Neural progenitor cell (in vitro differentiated cells): Measurements from ENCODE around the gene TRMT2B. TPM values are rescaled to one million over a fixed set of nuclear protein-coding genes. Genes with fewer than 3 reads are reported as not detected.

Experiments
- DNase-seq: peaks from one replicate; pipeline ENCODE4 v3.0.0-alpha.2; 2016; ENCODE audit warnings: low spot score
- H2AFZ ChIP-seq: fragments of 200-600 bp; sonication (generic); replicated peaks from 2 replicates; pipeline ENCODE4 v1.6.1; 2016; ENCODE audit warnings: antibody characterized with exemption
- H3F3A ChIP-seq: fragments of 200-600 bp; sonication (generic); 2 replicates; pipeline ENCODE4 v1.6.1; 2016; ENCODE audit warnings: antibody characterized with exemption, low read depth
- H3K27ac ChIP-seq: fragments of 200-600 bp; sonication (generic); 2 replicates; pipeline ENCODE4 v1.5.1; 2016; ENCODE audit warnings: mild to moderate bottlenecking
- H3K27me3 ChIP-seq: fragments of 200-600 bp; sonication (generic); 2 replicates; pipeline ENCODE4 v1.6.1; 2016; ENCODE audit warnings: mild to moderate bottlenecking, moderate library complexity
- H3K36me3 ChIP-seq: fragments of 200-600 bp; sonication (generic); 2 replicates; pipeline ENCODE4 v1.5.1; 2016
- H3K4me1 ChIP-seq: fragments of 200-600 bp; sonication (generic); 2 replicates; pipeline ENCODE4 v1.6.1; 2016; ENCODE audit warnings: mixed run types
- H3K4me2 ChIP-seq: fragments of 200-600 bp; sonication (generic); 2 replicates; pipeline ENCODE4 v1.6.1; 2016
- H3K4me3 ChIP-seq: fragments of 200-600 bp; sonication (generic); 2 replicates; pipeline ENCODE4 v1.5.1; 2016
- H3K79me2 ChIP-seq: fragments of 200-600 bp; sonication (generic); 2 replicates; pipeline ENCODE4 v1.6.1; 2016; ENCODE audit warnings: low read depth
- H3K9ac ChIP-seq: fragments of 200-600 bp; sonication (generic); 2 replicates; pipeline ENCODE4 v1.6.1; 2016
- H3K9me3 ChIP-seq: fragments of 200-600 bp; sonication (generic); 2 replicates; pipeline ENCODE4 v1.5.1; 2016; ENCODE audit warnings: low read depth
- H4K20me1 ChIP-seq: fragments of 200-600 bp; sonication (generic); 2 replicates; pipeline ENCODE4 v1.6.1; 2016; ENCODE audit warnings: low read depth
- H3K27ac Mint-ChIP-seq: 3 replicates; pipeline ENCODE4 v1.8.0; 2021; ENCODE audit warnings: mixed read lengths
- H3K27me3 Mint-ChIP-seq: 2 replicates; pipeline ENCODE4 v1.8.0; 2022; ENCODE audit warnings: low read depth, mild to moderate bottlenecking, inconsistent platforms, moderate library complexity, mixed read lengths; ENCODE audit not compliant: insufficient read depth
- H3K36me3 Mint-ChIP-seq: 3 replicates; pipeline ENCODE4 v1.8.0; 2021; ENCODE audit warnings: mixed read lengths
- H3K4me1 Mint-ChIP-seq: 3 replicates; pipeline ENCODE4 v1.8.0; 2021; ENCODE audit warnings: mixed read lengths
- H3K4me3 Mint-ChIP-seq: 3 replicates; pipeline ENCODE4 v1.8.0; 2021; ENCODE audit warnings: mild to moderate bottlenecking, moderate library complexity, mixed read lengths
- H3K9me3 Mint-ChIP-seq: 3 replicates; pipeline ENCODE4 v1.8.0; 2020; ENCODE audit warnings: mixed read lengths
- CTCF ChIP-seq: fragments of 200-600 bp; sonication (generic); IDR thresholded peaks from 2 replicates; pipeline ENCODE4 v1.5.1; 2017; ENCODE audit warnings: antibody characterized with exemption, mild to moderate bottlenecking
- EZH2 ChIP-seq: fragments of 200-600 bp; sonication (generic); IDR thresholded peaks from 2 replicates; pipeline ENCODE4 v1.6.1; 2017; ENCODE audit warnings: antibody characterized with exemption, mild to moderate bottlenecking, moderate library complexity
- EZH2phosphoT487 ChIP-seq: fragments of 200-600 bp; sonication (generic); IDR thresholded peaks from 2 replicates; pipeline ENCODE4 v1.6.1; 2017; ENCODE audit warnings: antibody characterized with exemption
- total RNA-seq: library from RNA; depleted of rRNA; stranded (reverse); fragments of >200 nt; gene quantifications from 2 replicates; pipeline ENCODE4 v1.2.3, GENCODE V29; 2015; ENCODE audit warnings: low replicate concordance

TRMT2B gene
- total RNA-seq, 1 donor from 2014 or later: 11.5 TPM

GRCh38 chrX:100995469-100995868 lies 56.4 kb downstream of the TRMT2B start:
- H3F3A ChIP-seq: no peaks in the 10 kb centered on the region
- Mint-ChIP-seq H3K36me3 (peaks cover 2% of the 10 kb centered on the region), H3K4me1 (no peaks in the 10 kb centered on the region), H3K9me3 (no peaks in the 10 kb centered on the region), H3K4me3 (no peak overlapping the region), H3K27me3 (no peaks in the 10 kb centered on the region), H3K27ac (no peak overlapping the region)
- no peak overlapping the region for H3K27ac ChIP-seq
- no peaks in the 10 kb centered on the region for H3K4me1 ChIP-seq
- DNase-seq: no peak
- no peak overlapping the region for H3K4me2 ChIP-seq
- H3K4me3 ChIP-seq: no peak overlapping the region
- H3K27me3 ChIP-seq: no peaks in the 10 kb centered on the region
- no peaks in the 10 kb centered on the region for H3K9me3 ChIP-seq
- H3K9ac ChIP-seq: no peak overlapping the region
- H3K79me2 ChIP-seq: no peaks in the 10 kb centered on the region
- H4K20me1 ChIP-seq: no peaks in the 10 kb centered on the region
- H3K36me3 ChIP-seq: no peaks in the 10 kb centered on the region
- no peak overlapping the region for H2AFZ ChIP-seq
- TF ChIP-seq EZH2 (no peak), CTCF (no peak), EZH2phosphoT487 (no peak)

GRCh38 chrX:100994352-100995281 lies 57.3 kb downstream of the TRMT2B start:
- TF ChIP-seq CTCF (no peak), EZH2phosphoT487 (no peak), EZH2 (no peak)
- no peak overlapping the region for H2AFZ ChIP-seq
- no peak overlapping the region for H3K4me2 ChIP-seq
- H3F3A ChIP-seq: no peaks in the 10 kb centered on the region
- no peaks in the 10 kb centered on the region for H3K4me1 ChIP-seq
- Mint-ChIP-seq H3K4me1 (no peaks in the 10 kb centered on the region), H3K36me3 (peaks cover 2% of the 10 kb centered on the region), H3K27me3 (no peaks in the 10 kb centered on the region), H3K27ac (no peak overlapping the region), H3K9me3 (no peaks in the 10 kb centered on the region), H3K4me3 (no peak overlapping the region)
- H4K20me1 ChIP-seq: no peaks in the 10 kb centered on the region
- H3K27ac ChIP-seq: no peak overlapping the region
- DNase-seq: no peak
- H3K27me3 ChIP-seq: no peaks in the 10 kb centered on the region
- no peaks in the 10 kb centered on the region for H3K79me2 ChIP-seq
- H3K9me3 ChIP-seq: no peaks in the 10 kb centered on the region
- no peaks in the 10 kb centered on the region for H3K36me3 ChIP-seq
- H3K9ac ChIP-seq: no peak overlapping the region
- no peak overlapping the region for H3K4me3 ChIP-seq

GRCh38 chrX:100990139-100990538 lies 61.8 kb downstream of the TRMT2B start:
- Histone ChIP-seq H3K27ac (no peak overlapping the region), H3K4me1 (no peaks in the 10 kb centered on the region), H4K20me1 (no peaks in the 10 kb centered on the region), H2AFZ (no peak overlapping the region), H3K9me3 (no peaks in the 10 kb centered on the region), H3K79me2 (no peaks in the 10 kb centered on the region), H3F3A (no peaks in the 10 kb centered on the region), H3K27me3 (no peaks in the 10 kb centered on the region), H3K4me3 (no peak overlapping the region), H3K36me3 (no peaks in the 10 kb centered on the region), H3K4me2 (no peak overlapping the region), H3K9ac (no peak overlapping the region)
- no peaks in the 10 kb centered on the region for H3K9me3 Mint-ChIP-seq
- no peak overlapping the region for H3K4me3 Mint-ChIP-seq
- no peaks in the 10 kb centered on the region for H3K36me3 Mint-ChIP-seq
- no peaks in the 10 kb centered on the region for H3K27me3 Mint-ChIP-seq
- DNase-seq: no peak
- TF ChIP-seq CTCF (no peak), EZH2phosphoT487 (no peak), EZH2 (no peak)
- no peak overlapping the region for H3K27ac Mint-ChIP-seq
- H3K4me1 Mint-ChIP-seq: no peaks in the 10 kb centered on the region
